Esophagus squamous epithelium (tissue), 4 donors: Measurements from ENCODE around the gene VPS35L.

Source experiments
- CTCF ChIP-seq, 6 experiments: fragments of 450-650 bp in 4 of 6; fragments of 200-600 bp in 2 of 6; sonication (generic) in 2 of 6; IDR thresholded peaks; one replicate each; pipeline ENCODE4 v1.5.1; 2016 to 2019; ENCODE audit warnings: antibody characterized with exemption in 6 of 6, mild to moderate bottlenecking in 4 of 6, moderate library complexity in 4 of 6
- POLR2A ChIP-seq, 4 donors: fragments of 450-650 bp; IDR thresholded peaks; one replicate each; pipeline ENCODE4 v1.6.1; 2017; ENCODE audit warnings: antibody characterized with exemption in 4 of 4, mild to moderate bottlenecking in 4 of 4, moderate library complexity in 3 of 4

- no peak for TF ChIP-seq CTCF (IDR thresholded peaks at IDR 0.05)
- TF ChIP-seq POLR2A (IDR thresholded peaks at IDR 0.05): no peak
These were observed 33.1 kb upstream of the VPS35L start for GRCh38 chr16:19522397-19522732.
